Measurements from ENCODE around the gene NRP1. TPM values are rescaled to one million over a fixed set of nuclear protein-coding genes. Genes with fewer than 3 reads are reported as not detected.
A peak's percentile ranks its signal among the peaks of the same experiment; 100 is the strongest.

Gene NRP1
- total RNA-seq, 1 experiment from 2014 or later = 3.0 TPM

GRCh38 chr10:33133557-33133956 is 200.9 kb downstream of the NRP1 start (continued):
- TF ChIP-seq MYBL2 (CRISPR knock-in tag; IDR thresholded peaks at IDR 0.05) = no peak
- no peak for TF ChIP-seq TP53 (CRISPR knock-in tag; IDR thresholded peaks at IDR 0.05)

GRCh38 chr10:33132626-33133025 is 201.8 kb downstream of the NRP1 start:
- H3K36me3 Mint-ChIP-seq = peaks cover 4% of the 10 kb centered on the region; the same call in 1 of the 2 replicates
- peaks cover 4% of the 10 kb centered on the region for H3K9me3 Mint-ChIP-seq
- ATAC-seq = peak; percentile 89
- POLR2A ChIA-PET = no interaction called here
- H3K4me1 Mint-ChIP-seq = peaks cover 3% of the 10 kb centered on the region; the same call in 1 of the 2 replicates
- H3K27me3 Mint-ChIP-seq (ENCODE audit: low read depth) = no peaks in the 10 kb centered on the region
- no peak for TF ChIP-seq IRF2 (CRISPR knock-in tag; IDR thresholded peaks at IDR 0.05; ENCODE audit: borderline replicate concordance, low read depth)
- no peak for TF ChIP-seq ATF1 (CRISPR knock-in tag; IDR thresholded peaks at IDR 0.05)
- no peak for TF ChIP-seq ZMAT4 (CRISPR knock-in tag; IDR thresholded peaks at IDR 0.05)
- TF ChIP-seq E2F1 (CRISPR knock-in tag; IDR thresholded peaks at IDR 0.05) = no peak
- TF ChIP-seq ZBTB43 (CRISPR knock-in tag; IDR thresholded peaks at IDR 0.05) = no peak
- no peak for TF ChIP-seq TP53 (CRISPR knock-in tag; IDR thresholded peaks at IDR 0.05)
- TF ChIP-seq MXD4 (CRISPR knock-in tag; IDR thresholded peaks at IDR 0.05; ENCODE audit: borderline replicate concordance) = no peak
- CTCF ChIA-PET = no interaction called here
- no peak overlapping the region for H3K27ac Mint-ChIP-seq
- no peak overlapping the region for H3K4me3 Mint-ChIP-seq
- DNase-seq (ENCODE audit: low spot score) = peak; percentile 36

GRCh38 chr10:33129996-33130386 is 204.5 kb downstream of the NRP1 start:
- peaks cover 4% of the 10 kb centered on the region; the same call in 1 of the 2 replicates for H3K36me3 Mint-ChIP-seq
- H3K9me3 Mint-ChIP-seq = peaks cover 4% of the 10 kb centered on the region
- POLR2A ChIA-PET = no interaction called here
- CTCF ChIA-PET = interaction anchor here (1.3 kb wide), 1 partner anchor 14 kb away, joined by 3 read pairs; no protein-coding TSS in a partner anchor
- H3K4me3 Mint-ChIP-seq = no peak overlapping the region
- no peak for ATAC-seq
- no peaks in the 10 kb centered on the region; the same call in 1 of the 2 replicates for H3K27me3 Mint-ChIP-seq (ENCODE audit: low read depth)
- peaks cover 14% of the 10 kb centered on the region for H3K4me1 Mint-ChIP-seq
- no peak overlapping the region for H3K27ac Mint-ChIP-seq
- DNase-seq (ENCODE audit: low spot score) = no peak
- TF ChIP-seq GABPB1 (CRISPR knock-in tag; IDR thresholded peaks at IDR 0.05) (no peak), AFF4 (CRISPR knock-in tag; IDR thresholded peaks at IDR 0.05; ENCODE audit: borderline replicate concordance) (no peak), NFATC4 (CRISPR knock-in tag; IDR thresholded peaks at IDR 0.05) (no peak), SMAD3 (CRISPR knock-in tag; IDR thresholded peaks at IDR 0.05; ENCODE audit: borderline replicate concordance) (no peak), MXD4 (CRISPR knock-in tag; IDR thresholded peaks at IDR 0.05; ENCODE audit: borderline replicate concordance) (no peak), CBFB (CRISPR knock-in tag; IDR thresholded peaks at IDR 0.05; ENCODE audit: low read depth) (no peak), EMX1 (CRISPR knock-in tag; IDR thresholded peaks at IDR 0.05) (no peak), PRRX2 (CRISPR knock-in tag; IDR thresholded peaks at IDR 0.05) (no peak), RORB (CRISPR knock-in tag; IDR thresholded peaks at IDR 0.05) (no peak), GRHL2 (CRISPR knock-in tag; IDR thresholded peaks at IDR 0.05; ENCODE audit: insufficient replicate concordance, severe bottlenecking) (no peak), NR2C2 (CRISPR knock-in tag; IDR thresholded peaks at IDR 0.05) (no peak), FOXJ3 (CRISPR knock-in tag; IDR thresholded peaks at IDR 0.05; ENCODE audit: borderline replicate concordance) (no peak), ARID4B (CRISPR knock-in tag; IDR thresholded peaks at IDR 0.05; ENCODE audit: borderline replicate concordance) (no peak), ZNF512 (CRISPR knock-in tag; IDR thresholded peaks at IDR 0.05; ENCODE audit: borderline replicate concordance) (no peak), ZBTB21 (CRISPR knock-in tag; IDR thresholded peaks at IDR 0.05; ENCODE audit: borderline replicate concordance) (no peak)

All from WTC11 (cell line).